Adrenal gland (tissue), 5 donors: ENCODE data around the gene MAST4.

Source experiments
- CTCF ChIP-seq, 6 experiments: fragments of 450-650 bp in 4 of 6; fragments of 200-600 bp in 2 of 6; sonication (generic) in 1 of 6; IDR thresholded peaks; 1 replicate in 5 of 6; 2 replicates in 1 of 6; pipeline versions ENCODE4 v1.5.1 to v1.8.0; 2016 to 2021; ENCODE audit warnings: antibody characterized with exemption in 6 of 6, mild to moderate bottlenecking in 2 of 6, moderate library complexity in 1 of 6
- POLR2A ChIP-seq, 2 donors: fragments of 450-650 bp; IDR thresholded peaks; one replicate each; pipeline ENCODE4 v1.6.1; 2017; ENCODE audit warnings: antibody characterized with exemption in 2 of 2, mild to moderate bottlenecking in 2 of 2, moderate library complexity in 1 of 2
- donor health status: DM: no; HTN: no; CAD: no.

GRCh38 chr5:67065237-67065636 is 469.0 kb downstream of the MAST4 start:
- TF ChIP-seq CTCF (IDR thresholded peaks at IDR 0.05) (no peak), POLR2A (IDR thresholded peaks at IDR 0.05) (no peak)
